ENCODE measurements around the gene TM7SF3.

DNA sequence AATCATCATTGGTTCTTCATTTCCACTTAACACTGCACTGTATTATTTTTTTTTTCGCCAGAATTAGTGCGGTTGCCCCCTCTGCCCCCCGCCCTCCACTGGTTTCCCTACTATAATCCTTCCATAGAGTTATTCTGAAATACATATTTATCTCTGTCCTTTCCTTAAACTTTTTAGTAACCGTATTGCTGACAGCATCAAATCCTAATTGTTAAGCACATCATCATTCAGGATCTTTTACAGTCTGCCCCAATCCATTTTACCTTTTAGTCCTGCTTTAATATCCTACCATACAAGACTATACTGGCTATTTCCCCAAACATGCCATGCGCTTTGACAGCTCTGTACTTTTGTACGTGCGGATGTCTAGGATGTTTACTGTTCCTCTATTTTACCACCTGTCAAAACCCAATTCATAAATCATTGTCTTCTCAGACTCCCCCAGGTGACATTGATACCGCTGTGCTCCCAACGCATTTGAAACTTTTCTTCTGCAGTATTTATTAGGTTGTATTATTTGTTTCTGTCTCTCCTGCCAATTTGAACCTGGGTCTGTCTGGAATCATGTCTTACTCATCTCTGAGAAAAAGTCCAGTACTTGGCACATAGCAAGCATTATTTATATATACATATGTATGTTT is 74.9 kb downstream of the TM7SF3 start:
- TF ChIP-seq, protein P1, sequence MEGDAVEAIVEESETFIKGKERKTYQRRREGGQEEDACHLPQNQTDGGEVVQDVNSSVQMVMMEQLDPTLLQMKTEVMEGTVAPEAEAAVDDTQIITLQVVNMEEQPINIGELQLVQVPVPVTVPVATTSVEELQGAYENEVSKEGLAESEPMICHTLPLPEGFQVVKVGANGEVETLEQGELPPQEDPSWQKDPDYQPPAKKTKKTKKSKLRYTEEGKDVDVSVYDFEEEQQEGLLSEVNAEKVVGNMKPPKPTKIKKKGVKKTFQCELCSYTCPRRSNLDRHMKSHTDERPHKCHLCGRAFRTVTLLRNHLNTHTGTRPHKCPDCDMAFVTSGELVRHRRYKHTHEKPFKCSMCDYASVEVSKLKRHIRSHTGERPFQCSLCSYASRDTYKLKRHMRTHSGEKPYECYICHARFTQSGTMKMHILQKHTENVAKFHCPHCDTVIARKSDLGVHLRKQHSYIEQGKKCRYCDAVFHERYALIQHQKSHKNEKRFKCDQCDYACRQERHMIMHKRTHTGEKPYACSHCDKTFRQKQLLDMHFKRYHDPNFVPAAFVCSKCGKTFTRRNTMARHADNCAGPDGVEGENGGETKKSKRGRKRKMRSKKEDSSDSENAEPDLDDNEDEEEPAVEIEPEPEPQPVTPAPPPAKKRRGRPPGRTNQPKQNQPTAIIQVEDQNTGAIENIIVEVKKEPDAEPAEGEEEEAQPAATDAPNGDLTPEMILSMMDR (IDR thresholded peaks at IDR 0.05): no peak
- TF ChIP-seq EP300 (IDR thresholded peaks at IDR 0.05): no peak
- no peak for TF ChIP-seq POLR2A (IDR thresholded peaks at IDR 0.05; ENCODE audit: low read depth)
- no peak for TF ChIP-seq POLR2AphosphoS5 (IDR thresholded peaks at IDR 0.05)
